ENCODE measurements around the gene TNIK. TPM values are rescaled to one million over a fixed set of nuclear protein-coding genes. Genes with fewer than 3 reads are reported as not detected.

The TNIK gene
- total and polyA plus RNA-seq, 10 of the 15 experiments (the other 5 are each of a cell fraction or from before 2014, with no cell fraction given) = 13.9 to 74.3 (median 48.2) TPM

- TF ChIP-seq USF1 (IDR thresholded peaks at IDR 0.05; ENCODE audit: borderline replicate concordance, extremely low read length, insufficient read depth, low read depth, low read length) (no peak), RCOR1 (conservative IDR thresholded peaks at IDR 0.05; ENCODE audit: low read depth, low read length) (no peak), CBX3 (IDR thresholded peaks at IDR 0.05; ENCODE audit: borderline replicate concordance, low read depth) (no peak), SKIL (IDR thresholded peaks at IDR 0.05; ENCODE audit: low read depth, poor library complexity, severe bottlenecking) (no peak), ZNF207 (IDR thresholded peaks at IDR 0.05; ENCODE audit: borderline replicate concordance) (no peak), MLLT1 (IDR thresholded peaks at IDR 0.05) (no peak)
Observed at GRCh38 chr3:171054921-171055320, 405.3 kb downstream of the TNIK start (continued).

- 0% methylated on average over 1 of the region's 1 CpG for WGBS (ENCODE audit: insufficient coverage, insufficient replicate concordance, low lambda C conversion rate, missing lambda C conversion rate)
- Histone ChIP-seq H3K4me2 (ENCODE audit: control insufficient read depth, insufficient read depth) (no peak overlapping the region), H3K27me3 (replicated peaks in 1 of 2; ENCODE audit: control insufficient read depth in 2 of 2, insufficient read depth in 2 of 2, low read length in 1 of 2) (no peaks in the 10 kb centered on the region), H2AFZ (ENCODE audit: control insufficient read depth, low read depth, low read length) (no peak overlapping the region), H3K9me3 (replicated peaks; ENCODE audit: control insufficient read depth, insufficient read depth, low read length) (no peaks in the 10 kb centered on the region), H3K9ac (ENCODE audit: control insufficient read depth, insufficient read depth, low read length) (no peak overlapping the region), H3K4me3 (no peak overlapping the region), H4K20me1 (ENCODE audit: control insufficient read depth, insufficient read depth) (no peaks in the 10 kb centered on the region), H3K79me2 (ENCODE audit: control insufficient read depth, insufficient read depth, low read length) (no peaks in the 10 kb centered on the region), H3K27ac (ENCODE audit: control insufficient read depth, insufficient read depth) (no peak overlapping the region), H3K36me3 (ENCODE audit: control insufficient read depth in 2 of 2, insufficient read depth in 2 of 2, low read length in 1 of 2) (no peaks in the 10 kb centered on the region), H3K4me1 (ENCODE audit: control insufficient read depth, insufficient read depth, low read length) (no peaks in the 10 kb centered on the region)
- ChIA-PET CTCF (interaction anchor here (0.6 to 3.5 kb wide), 5 partner anchors 21 to 512 kb away, joined by 3 to 14 read pairs (median 3); no protein-coding TSS in a partner anchor), RAD21 (ENCODE audit: unreplicated experiment) (interaction anchor here (1.3 to 2.7 kb wide), 2 partner anchors 512 to 780 kb away, joined by 4 to 16 read pairs; no protein-coding TSS in a partner anchor), SMC1A (ENCODE audit: uncharacterized antibody, unreplicated experiment) (interaction anchor here (1.3 to 3.0 kb wide), 2 partner anchors 13 to 512 kb away, joined by 4 to 12 read pairs; no protein-coding TSS in a partner anchor), POLR2A (no interaction called here)
- no peak for ATAC-seq
- DNase-seq (ENCODE audit: low read depth, low spot score) = no peak
- intact Hi-C loops (cut with micrococcal nuclease; ENCODE audit: unreplicated experiment) = no loop called here
- FAIRE-seq = no peak
- BruUV-seq (replicated peaks) = no TSS peak
- in situ Hi-C loops (cut with MboI) = no loop called here
- TF ChIP-seq RB1 (IDR thresholded peaks at IDR 0.05; ENCODE audit: borderline replicate concordance) (no peak), LARP7 (IDR thresholded peaks at IDR 0.05) (no peak), MYC (IDR thresholded peaks at IDR 0.05; ENCODE audit: insufficient read depth, insufficient read length, insufficient replicate concordance, low read length, severe bottlenecking) (no peak), FOXK2 (IDR thresholded peaks at IDR 0.05) (no peak), EED (IDR thresholded peaks at IDR 0.05; ENCODE audit: low read depth) (no peak), WRNIP1 (IDR thresholded peaks at IDR 0.05; ENCODE audit: borderline replicate concordance, low read depth, low read length) (no peak), CUX1 (IDR thresholded peaks at IDR 0.05; ENCODE audit: insufficient replicate concordance, low read depth, low read length) (no peak)
Observed at GRCh38 chr3:171054231-171054630, 406.0 kb downstream of the TNIK start.

Measured in GM12878 (cell line).